GM12878 (cell line): ENCODE data around the gene FNIP1. TPM values are rescaled to one million over a fixed set of nuclear protein-coding genes. Genes with fewer than 3 reads are reported as not detected.

Experiments
- ATAC-seq: fragments of 200-7000 bp; cut with Tn5 transposase; 3 replicates; pipeline ENCODE4 v1.9.1; 2020; ENCODE audit warnings: mild to moderate bottlenecking, moderate library complexity
- BruUV-seq: library from RNA; stranded (reverse); fragments of 400-500 nt; replicated peaks from 2 replicates; lab custom pipeline; 2021; lab: Mats Ljungman, UMichigan
- CTCF ChIA-PET: fragments of 300-600 bp; sonication (Branson Sonifier 250); formaldehyde crosslinking; extraction: SDS; loops from one replicate; lab custom pipeline; 2021; ENCODE audit warnings: inconsistent platforms; lab: Yijun Ruan, JAX
- POLR2A ChIA-PET: fragments of 350-600 bp; formaldehyde crosslinking; extraction: SDS; loops from one replicate; lab custom pipeline; 2021; ENCODE audit warnings: inconsistent platforms; lab: Charles Lee
- RAD21 ChIA-PET: fragments of 300-600 bp; sonication (Branson Sonifier 250); formaldehyde crosslinking; loops from one replicate; lab custom pipeline; 2023; ENCODE audit warnings: antibody characterized with exemption; ENCODE audit not compliant: unreplicated experiment; lab: Charles Lee
- SMC1A ChIA-PET: fragments of 300-600 bp; sonication (Branson Sonifier 250); formaldehyde crosslinking; loops from one replicate; lab custom pipeline; 2023; ENCODE audit not compliant: unreplicated experiment, uncharacterized antibody; lab: Charles Lee
- DNase-seq: peaks from one replicate; pipeline ENCODE4 v3.0.0-alpha.2; 2011; ENCODE audit warnings: low read depth, low spot score
- FAIRE-seq: peaks from 3 replicates; lab custom pipeline; 2011; peaks lifted over from hg19 to GRCh38; lab: Jason Lieb, UNC
- H2AFZ ChIP-seq: 2 replicates; pipeline ENCODE4 v1.6.0; 2011; ENCODE audit warnings: low read depth, low read length, control low read depth; ENCODE audit not compliant: control insufficient read depth
- H3K27ac ChIP-seq: 2 replicates; pipeline ENCODE4 v1.5.1; 2011; ENCODE audit warnings: control low read depth; ENCODE audit not compliant: control insufficient read depth, insufficient read depth
- H3K27me3 ChIP-seq, 2 experiments: replicated peaks in 1 of 2; 2 replicates each; pipeline versions ENCODE4 v1.6.0 to v1.6.1; 2011; ENCODE audit warnings: low read length in 1 of 2; ENCODE audit not compliant: control insufficient read depth in 2 of 2, insufficient read depth in 2 of 2
- H3K36me3 ChIP-seq, 2 experiments: 2 replicates each; pipeline ENCODE4 v1.5.1; 2011; ENCODE audit warnings: low read length in 1 of 2; ENCODE audit not compliant: control insufficient read depth in 2 of 2, insufficient read depth in 2 of 2
- H3K4me1 ChIP-seq: 2 replicates; pipeline ENCODE4 v1.6.1; 2011; ENCODE audit warnings: mild to moderate bottlenecking, low read length, moderate library complexity, mixed read lengths; ENCODE audit not compliant: control insufficient read depth, insufficient read depth
- H3K4me2 ChIP-seq: 2 replicates; pipeline ENCODE4 v1.6.0; 2011; ENCODE audit warnings: control low read depth; ENCODE audit not compliant: control insufficient read depth, insufficient read depth
- H3K4me3 ChIP-seq: fragments of 200-600 bp; sonication (generic); 2 replicates; pipeline ENCODE4 v1.5.1; 2016
- H3K79me2 ChIP-seq: 2 replicates; pipeline ENCODE4 v1.6.0; 2011; ENCODE audit warnings: low read length; ENCODE audit not compliant: control insufficient read depth, insufficient read depth
- H3K9ac ChIP-seq: 2 replicates; pipeline ENCODE4 v1.8.0; 2011; ENCODE audit warnings: low read length, control low read depth, mixed read lengths; ENCODE audit not compliant: control insufficient read depth, insufficient read depth
- H3K9me3 ChIP-seq: replicated peaks from 3 replicates; pipeline ENCODE4 v1.5.1; 2011; ENCODE audit warnings: mild to moderate bottlenecking, low read length; ENCODE audit not compliant: control insufficient read depth, insufficient read depth
- H4K20me1 ChIP-seq: 2 replicates; pipeline ENCODE4 v1.6.0; 2011; ENCODE audit not compliant: control insufficient read depth, insufficient read depth
- ESRRA ChIP-seq: IDR thresholded peaks from 2 replicates; pipeline ENCODE4 v1.6.1; 2012; ENCODE audit warnings: mild to moderate bottlenecking, low read length, improper control_type of control experiment
- FOXK2 ChIP-seq: fragments of 450-650 bp; IDR thresholded peaks from 2 replicates; pipeline ENCODE4 v1.6.1; 2017; ENCODE audit warnings: mild to moderate bottlenecking, moderate library complexity
- HCFC1 ChIP-seq: fragments of 150-350 bp; IDR thresholded peaks from 2 replicates; pipeline ENCODE4 v1.6.1; 2014; ENCODE audit warnings: low read length
- KAT2A ChIP-seq: conservative IDR thresholded peaks from 2 replicates; pipeline ENCODE4 v1.6.1; 2011; ENCODE audit warnings: low read depth, low read length; ENCODE audit not compliant: control insufficient read depth
- NBN ChIP-seq: fragments of 450-650 bp; IDR thresholded peaks from 2 replicates; pipeline ENCODE4 v1.6.1; 2016
- NR2C1 ChIP-seq: fragments of 450-650 bp; IDR thresholded peaks from 2 replicates; pipeline ENCODE4 v1.6.1; 2017; ENCODE audit warnings: antibody characterized with exemption, mild to moderate bottlenecking, moderate library complexity
- SMARCA5 ChIP-seq: fragments of 450-650 bp; IDR thresholded peaks from 2 replicates; pipeline ENCODE4 v1.6.1; 2017; ENCODE audit warnings: mild to moderate bottlenecking
- SUPT20H ChIP-seq: IDR thresholded peaks from 2 replicates; pipeline ENCODE4 v1.6.1; 2011; ENCODE audit warnings: low read depth, mild to moderate bottlenecking, low read length, moderate library complexity, borderline replicate concordance; ENCODE audit not compliant: control insufficient read depth
- TBL1XR1 ChIP-seq: IDR thresholded peaks from 2 replicates; pipeline ENCODE4 v1.6.1; 2012; ENCODE audit warnings: low read depth, low read length, improper control_type of control experiment
- YBX1 ChIP-seq: fragments of 450-650 bp; IDR thresholded peaks from 2 replicates; pipeline ENCODE4 v1.6.1; 2016; ENCODE audit warnings: antibody characterized with exemption
- ZNF622 ChIP-seq: fragments of 450-650 bp; IDR thresholded peaks from 2 replicates; pipeline ENCODE4 v1.6.1; 2017; ENCODE audit warnings: mild to moderate bottlenecking, inconsistent platforms
- WGBS: methylation state at CpG from one replicate; pipeline ENCODE4 v1.1.6; 2016; ENCODE audit warnings: low lambda C conversion rate; ENCODE audit not compliant: insufficient replicate concordance, insufficient coverage; ENCODE audit errors: missing lambda C conversion rate; 5-methylcytosine and 5-hydroxymethylcytosine counted together
- in situ Hi-C: fragments of 300-500 bp; cut with MboI; formaldehyde crosslinking; loops from 9 replicates; pipeline ENCODE4 v1.14.3; 2018; ENCODE audit warnings: mixed read lengths
- intact Hi-C: fragments of 100-400 bp; cut with micrococcal nuclease; formaldehyde crosslinking; loops from one replicate; pipeline ENCODE4 v1.14.2; 2022; ENCODE audit not compliant: unreplicated experiment
- polyA plus RNA-seq, 11 experiments: library from polyadenylated mRNA; depleted of rRNA in 4 of 11; unstranded in 6 of 11; stranded (reverse) in 5 of 11; fragments of >200 nt; fragmentation: Nextera tagmentation in 4 of 11; fragmentation: Illumina TruSeq in 1 of 11; extraction: Ambion mirVana in 4 of 11; extraction: Trizol in 1 of 11; gene quantifications; 1 replicate in 1 of 11; 2 replicates in 10 of 11; pipeline versions ENCODE4 v1.2.1 to v1.2.3, GENCODE V29; 2011 to 2016; ENCODE audit warnings: inconsistent platforms in 2 of 11, missing spikeins in 2 of 11, low read depth in 1 of 11
- total RNA-seq, 4 experiments: library from RNA; depleted of rRNA in 3 of 4; stranded (reverse); fragments of >200 nt in 3 of 4; fragmentation: Illumina TruSeq in 1 of 4; extraction: Trizol in 1 of 4; gene quantifications; 2 replicates each; pipeline versions ENCODE4 v1.2.1 to v1.2.3, GENCODE V29; 2013 to 2021
- TF ChIP-seq, protein P1 (sequence below): fragments of 150-350 bp; IDR thresholded peaks from 2 replicates; pipeline ENCODE4 v1.6.1; 2014; ENCODE audit warnings: mild to moderate bottlenecking, low read depth, low read length
- TF ChIP-seq, protein P2 (sequence below): fragments of 450-650 bp; IDR thresholded peaks from 2 replicates; pipeline ENCODE4 v1.6.1; 2017; ENCODE audit warnings: low read depth, mild to moderate bottlenecking, moderate library complexity
- TF ChIP-seq, protein P3 (sequence below): IDR thresholded peaks from 2 replicates; pipeline ENCODE4 v1.6.1; 2011; ENCODE audit warnings: low read depth, low read length, improper control_type of control experiment, borderline replicate concordance

The FNIP1 gene
- total and polyA plus RNA-seq, 10 of the 15 experiments (the other 5 are each of a cell fraction or from before 2014, with no cell fraction given) = 4.3 to 18.0 (median 14.0) TPM

DNA sequence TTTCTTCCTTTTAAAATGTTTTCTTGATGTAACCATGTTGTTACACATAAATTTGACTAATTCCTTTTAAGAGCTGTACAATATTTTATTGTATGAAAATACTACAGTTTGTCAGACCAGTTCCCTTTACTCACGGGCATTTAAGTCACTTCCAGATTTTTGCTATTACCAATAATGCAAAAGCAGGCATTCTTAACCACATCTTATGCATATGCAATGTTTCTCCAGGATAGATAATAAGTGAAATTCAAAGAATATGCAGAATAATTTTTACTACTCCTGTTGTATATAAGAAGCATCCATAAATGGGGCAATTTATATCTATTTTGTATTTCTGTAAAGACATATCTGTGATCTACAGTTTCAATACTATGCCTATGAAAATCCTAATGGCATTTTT lies 77.3 kb downstream of the FNIP1 start:
- no peak overlapping the region for H3K4me2 ChIP-seq
- no peaks in the 10 kb centered on the region for H3K27me3 ChIP-seq
- no peak overlapping the region for H3K4me3 ChIP-seq
- 44% methylated on average over 1 of the region's 1 CpG for WGBS
- FAIRE-seq (no peak), ATAC-seq (no peak), DNase-seq (no peak)
- no peaks in the 10 kb centered on the region; a peak in 2 of 4 replicates for H3K36me3 ChIP-seq
- H3K9me3 ChIP-seq = no peaks in the 10 kb centered on the region; the same call in 2 of the 3 replicates
- ChIA-PET SMC1A (interaction anchor here (1.2 to 1.7 kb wide), 2 partner anchors 8 to 11 kb away, joined by 3 to 5 read pairs; no protein-coding TSS in a partner anchor), RAD21 (no interaction called here), POLR2A (no interaction called here), CTCF (interaction anchor here (1.2 to 1.6 kb wide), 2 partner anchors 8 to 130 kb away, joined by 3 to 5 read pairs; no protein-coding TSS in a partner anchor)
- no peak overlapping the region for H3K9ac ChIP-seq
- no peak overlapping the region for H2AFZ ChIP-seq
- intact Hi-C loops (no loop called here), in situ Hi-C loops (no loop called here)
- H3K79me2 ChIP-seq = no peaks in the 10 kb centered on the region
- TF ChIP-seq FOXK2 = no peak
- TF ChIP-seq KAT2A = no peak
- TF ChIP-seq HCFC1 = no peak
- TF ChIP-seq, protein P1, sequence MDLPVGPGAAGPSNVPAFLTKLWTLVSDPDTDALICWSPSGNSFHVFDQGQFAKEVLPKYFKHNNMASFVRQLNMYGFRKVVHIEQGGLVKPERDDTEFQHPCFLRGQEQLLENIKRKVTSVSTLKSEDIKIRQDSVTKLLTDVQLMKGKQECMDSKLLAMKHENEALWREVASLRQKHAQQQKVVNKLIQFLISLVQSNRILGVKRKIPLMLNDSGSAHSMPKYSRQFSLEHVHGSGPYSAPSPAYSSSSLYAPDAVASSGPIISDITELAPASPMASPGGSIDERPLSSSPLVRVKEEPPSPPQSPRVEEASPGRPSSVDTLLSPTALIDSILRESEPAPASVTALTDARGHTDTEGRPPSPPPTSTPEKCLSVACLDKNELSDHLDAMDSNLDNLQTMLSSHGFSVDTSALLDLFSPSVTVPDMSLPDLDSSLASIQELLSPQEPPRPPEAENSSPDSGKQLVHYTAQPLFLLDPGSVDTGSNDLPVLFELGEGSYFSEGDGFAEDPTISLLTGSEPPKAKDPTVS = no peak
- TF ChIP-seq NBN = no peak
- TF ChIP-seq ESRRA = no peak
- TF ChIP-seq TBL1XR1 = no peak
- no peak for TF ChIP-seq NR2C1
- TF ChIP-seq, protein P2, sequence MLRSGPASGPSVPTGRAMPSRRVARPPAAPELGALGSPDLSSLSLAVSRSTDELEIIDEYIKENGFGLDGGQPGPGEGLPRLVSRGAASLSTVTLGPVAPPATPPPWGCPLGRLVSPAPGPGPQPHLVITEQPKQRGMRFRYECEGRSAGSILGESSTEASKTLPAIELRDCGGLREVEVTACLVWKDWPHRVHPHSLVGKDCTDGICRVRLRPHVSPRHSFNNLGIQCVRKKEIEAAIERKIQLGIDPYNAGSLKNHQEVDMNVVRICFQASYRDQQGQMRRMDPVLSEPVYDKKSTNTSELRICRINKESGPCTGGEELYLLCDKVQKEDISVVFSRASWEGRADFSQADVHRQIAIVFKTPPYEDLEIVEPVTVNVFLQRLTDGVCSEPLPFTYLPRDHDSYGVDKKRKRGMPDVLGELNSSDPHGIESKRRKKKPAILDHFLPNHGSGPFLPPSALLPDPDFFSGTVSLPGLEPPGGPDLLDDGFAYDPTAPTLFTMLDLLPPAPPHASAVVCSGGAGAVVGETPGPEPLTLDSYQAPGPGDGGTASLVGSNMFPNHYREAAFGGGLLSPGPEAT = no peak
- TF ChIP-seq YBX1 = no peak
- TF ChIP-seq SMARCA5 = no peak
- no peak for TF ChIP-seq ZNF622
- TF ChIP-seq, protein P3, sequence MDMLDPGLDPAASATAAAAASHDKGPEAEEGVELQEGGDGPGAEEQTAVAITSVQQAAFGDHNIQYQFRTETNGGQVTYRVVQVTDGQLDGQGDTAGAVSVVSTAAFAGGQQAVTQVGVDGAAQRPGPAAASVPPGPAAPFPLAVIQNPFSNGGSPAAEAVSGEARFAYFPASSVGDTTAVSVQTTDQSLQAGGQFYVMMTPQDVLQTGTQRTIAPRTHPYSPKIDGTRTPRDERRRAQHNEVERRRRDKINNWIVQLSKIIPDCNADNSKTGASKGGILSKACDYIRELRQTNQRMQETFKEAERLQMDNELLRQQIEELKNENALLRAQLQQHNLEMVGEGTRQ = no peak
- TF ChIP-seq SUPT20H = no peak
- no TSS peak for BruUV-seq
- no peaks in the 10 kb centered on the region for H3K4me1 ChIP-seq
- H3K27ac ChIP-seq = no peak overlapping the region
- no peaks in the 10 kb centered on the region for H4K20me1 ChIP-seq
